HUES6 (cell line): ENCODE data around the gene SMC3.
"Not testable (repeated sequence)": the region's sequence is repeated elsewhere in the genome, so short reads cannot be mapped to it uniquely, and the experiment has no call there.

Experiments used
- H3K27ac ChIP-seq: 2 replicates; pipeline ENCODE4 v1.7.0; 2013; ENCODE audit warnings: low read depth, mild to moderate bottlenecking, low read length, inconsistent platforms
- H3K27me3 ChIP-seq: 2 replicates; pipeline ENCODE4 v1.6.1; 2013; ENCODE audit warnings: low read length; ENCODE audit not compliant: control insufficient read depth, insufficient read depth
- H3K36me3 ChIP-seq: 2 replicates; pipeline ENCODE4 v1.6.1; 2013; ENCODE audit warnings: low read length; ENCODE audit not compliant: control insufficient read depth, insufficient read depth
- H3K4me1 ChIP-seq: 2 replicates; pipeline ENCODE4 v1.6.1; 2013; ENCODE audit warnings: low read length; ENCODE audit not compliant: control insufficient read depth, insufficient read depth
- H3K4me3 ChIP-seq: 2 replicates; pipeline ENCODE4 v1.5.1; 2013; ENCODE audit warnings: low read depth, low read length
- H3K9ac ChIP-seq: one replicate; pipeline ENCODE4 v1.6.1; 2013; ENCODE audit warnings: mild to moderate bottlenecking, low read length
- H3K9me3 ChIP-seq: 2 replicates; pipeline ENCODE4 v1.6.1; 2013; ENCODE audit warnings: low read depth, low read length; ENCODE audit not compliant: control insufficient read depth, insufficient read depth

SMC3 gene

DNA sequence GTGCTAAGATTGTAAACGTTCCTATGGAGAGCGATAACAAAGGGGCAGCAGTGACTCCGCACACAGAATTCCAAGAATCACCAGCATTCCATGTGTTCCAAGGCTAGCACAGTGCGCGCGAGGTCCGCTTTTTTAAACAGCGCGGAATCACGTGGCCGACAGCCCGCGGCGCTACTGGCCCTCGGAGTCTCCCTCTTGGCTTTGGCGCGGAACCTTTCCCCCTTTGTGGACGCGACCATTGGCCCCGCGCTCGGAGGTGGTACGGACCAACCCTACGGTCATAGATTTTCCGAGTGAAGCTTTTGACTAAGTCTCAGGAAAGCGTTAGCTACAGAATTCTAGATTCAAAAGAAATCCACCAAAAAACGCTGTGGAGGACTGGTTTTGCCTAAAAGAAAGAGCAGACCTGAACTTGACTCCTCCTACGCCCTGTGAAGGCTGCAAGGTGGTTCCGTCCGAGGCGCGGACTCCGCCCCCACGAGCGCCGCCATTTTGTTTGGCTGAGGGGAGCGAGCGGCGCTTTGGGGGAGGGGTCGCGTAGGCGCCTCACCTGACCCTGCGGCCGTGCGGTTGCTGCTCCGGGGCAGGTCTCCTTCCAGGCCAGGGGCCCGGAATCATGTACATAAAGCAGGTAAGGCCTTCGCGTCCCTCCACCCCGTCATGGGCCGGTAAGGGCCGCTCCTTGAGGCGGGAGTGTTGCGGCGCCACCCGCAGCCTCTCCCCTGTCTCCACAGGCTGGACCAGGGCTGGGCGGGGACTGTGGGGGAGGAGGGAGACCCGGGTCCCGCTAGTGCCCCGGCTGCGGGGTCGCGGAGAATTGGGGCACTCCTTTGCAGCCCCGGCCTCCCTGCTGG is at the start of gene SMC3:
SMC3 (plus strand) TSS at position 495 of the 854 bp plus-strand sequence; CDS start at position 617, 122 bp downstream.
- H3K4me1 ChIP-seq, result 0 out of 2 replicates have a peak, but pooled peaks cover 3% of the 10 kb centered on the region
- peaks cover 19% of the 10 kb centered on the region for H3K36me3 ChIP-seq
- peak within 1 kb of the TSS; percentile 85 for H3K4me3 ChIP-seq
- no peaks in the 10 kb centered on the region for H3K27me3 ChIP-seq
- peak within 1 kb of the TSS; percentile 99 for H3K27ac ChIP-seq
- no peaks in the 10 kb centered on the region for H3K9me3 ChIP-seq
- peak within 1 kb of the TSS; percentile 93 for H3K9ac ChIP-seq

- Histone ChIP-seq H3K9me3 (no peaks in the 10 kb centered on the region), H3K4me3 (no peak overlapping the region), H3K9ac (no peak overlapping the region), H3K36me3 (no peaks in the 10 kb centered on the region), H3K4me1 (peaks cover 15% of the 10 kb centered on the region), H3K27me3 (no peaks in the 10 kb centered on the region), H3K27ac (no peak overlapping the region)
Observed at GRCh38 chr10:110522365-110522988, 45.0 kb upstream of the SMC3 start.

GRCh38 chr10:110523736-110524135 is 43.8 kb upstream of the SMC3 start:
- Histone ChIP-seq H3K4me1 (peaks cover 26% of the 10 kb centered on the region), H3K27me3 (no peaks in the 10 kb centered on the region), H3K9ac (no peak overlapping the region), H3K27ac (no peak overlapping the region), H3K4me3 (no peak overlapping the region), H3K36me3 (no peaks in the 10 kb centered on the region), H3K9me3 (no peaks in the 10 kb centered on the region)

DNA sequence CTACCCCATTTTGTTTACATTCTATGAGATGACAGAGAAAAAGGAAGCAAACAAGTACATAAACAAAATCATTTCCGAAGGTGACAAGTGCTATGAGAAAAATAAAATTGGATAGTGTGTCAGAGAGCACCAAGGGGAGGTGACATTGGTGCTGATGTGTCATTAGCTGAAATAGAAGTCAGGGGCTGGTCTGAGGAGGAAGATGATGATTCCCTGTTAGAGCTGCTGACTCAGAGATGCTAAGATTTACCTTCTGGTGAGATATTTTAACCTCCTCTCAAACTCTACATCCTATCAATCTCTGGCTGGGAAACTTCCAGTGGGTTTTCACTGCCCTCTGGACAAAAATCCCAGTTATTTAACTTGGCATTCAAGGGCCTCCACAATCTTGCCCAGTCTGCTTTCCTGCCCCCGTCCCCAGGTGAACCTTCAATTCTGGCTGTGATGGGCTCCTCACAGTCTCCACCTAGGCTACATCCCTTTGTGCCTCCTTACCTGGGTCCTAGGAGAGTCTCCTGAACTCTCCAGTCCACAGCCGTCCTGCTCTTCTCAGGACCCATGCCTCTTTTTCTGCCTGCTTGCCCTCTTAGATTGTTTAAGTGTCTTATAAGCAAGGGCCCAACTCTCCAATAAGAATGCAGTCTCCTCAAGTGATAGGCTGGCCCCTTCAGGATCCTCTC is 43.2 kb upstream of the SMC3 start:
- Histone ChIP-seq H3K27ac (no peak overlapping the region), H3K4me1 (peaks cover 32% of the 10 kb centered on the region), H3K27me3 (no peaks in the 10 kb centered on the region), H3K9me3 (no peaks in the 10 kb centered on the region), H3K9ac (no peak overlapping the region), H3K36me3 (no peaks in the 10 kb centered on the region), H3K4me3 (no peak overlapping the region)

- Histone ChIP-seq H3K36me3 (no peaks in the 10 kb centered on the region), H3K9ac (no peak overlapping the region), H3K4me3 (no peak overlapping the region), H3K27me3 (no peaks in the 10 kb centered on the region), H3K9me3 (no peaks in the 10 kb centered on the region), H3K4me1 (peaks cover 37% of the 10 kb centered on the region), H3K27ac (no peak overlapping the region)
Observed at GRCh38 chr10:110524859-110525232, 42.6 kb upstream of the SMC3 start.

- H3K4me1 ChIP-seq, result peaks cover 40% of the 10 kb centered on the region
- H3K9ac ChIP-seq, result no peak overlapping the region
- no peak overlapping the region for H3K4me3 ChIP-seq
- no peaks in the 10 kb centered on the region for H3K9me3 ChIP-seq
- H3K36me3 ChIP-seq, result no peaks in the 10 kb centered on the region
- no peaks in the 10 kb centered on the region for H3K27me3 ChIP-seq
- H3K27ac ChIP-seq, result no peak overlapping the region
Observed at GRCh38 chr10:110525349-110526260, 41.9 kb upstream of the SMC3 start.

DNA sequence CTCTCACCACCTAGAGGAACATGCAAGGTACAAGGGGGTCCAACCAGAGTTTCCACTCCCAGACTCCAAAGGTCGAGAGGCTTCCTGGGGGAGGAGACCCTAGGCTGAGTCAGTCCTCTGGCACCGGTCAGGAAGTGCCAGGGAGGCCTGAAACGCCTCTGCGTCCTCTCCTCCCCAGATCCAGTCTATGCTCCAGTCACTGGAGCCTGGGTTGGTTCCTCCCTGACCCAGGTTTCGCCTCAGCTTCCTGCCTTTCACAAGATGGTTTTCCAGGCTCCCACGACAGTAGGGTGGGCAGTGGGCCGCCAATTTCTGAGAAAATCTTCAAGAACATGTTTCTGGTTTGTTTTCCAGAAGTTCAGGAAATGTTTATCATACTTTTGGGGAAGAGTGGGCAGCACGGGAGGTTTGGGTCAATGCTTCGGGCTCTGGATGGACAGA is 39.7 kb upstream of the SMC3 start:
- H3K9ac ChIP-seq, result no peak overlapping the region
- H3K9me3 ChIP-seq, result no peaks in the 10 kb centered on the region
- H3K27me3 ChIP-seq, result no peaks in the 10 kb centered on the region
- H3K4me3 ChIP-seq, result no peak overlapping the region
- no peak overlapping the region; the same call in 1 of the 2 replicates for H3K27ac ChIP-seq
- H3K36me3 ChIP-seq, result no peaks in the 10 kb centered on the region
- H3K4me1 ChIP-seq, result peaks cover 45% of the 10 kb centered on the region

DNA sequence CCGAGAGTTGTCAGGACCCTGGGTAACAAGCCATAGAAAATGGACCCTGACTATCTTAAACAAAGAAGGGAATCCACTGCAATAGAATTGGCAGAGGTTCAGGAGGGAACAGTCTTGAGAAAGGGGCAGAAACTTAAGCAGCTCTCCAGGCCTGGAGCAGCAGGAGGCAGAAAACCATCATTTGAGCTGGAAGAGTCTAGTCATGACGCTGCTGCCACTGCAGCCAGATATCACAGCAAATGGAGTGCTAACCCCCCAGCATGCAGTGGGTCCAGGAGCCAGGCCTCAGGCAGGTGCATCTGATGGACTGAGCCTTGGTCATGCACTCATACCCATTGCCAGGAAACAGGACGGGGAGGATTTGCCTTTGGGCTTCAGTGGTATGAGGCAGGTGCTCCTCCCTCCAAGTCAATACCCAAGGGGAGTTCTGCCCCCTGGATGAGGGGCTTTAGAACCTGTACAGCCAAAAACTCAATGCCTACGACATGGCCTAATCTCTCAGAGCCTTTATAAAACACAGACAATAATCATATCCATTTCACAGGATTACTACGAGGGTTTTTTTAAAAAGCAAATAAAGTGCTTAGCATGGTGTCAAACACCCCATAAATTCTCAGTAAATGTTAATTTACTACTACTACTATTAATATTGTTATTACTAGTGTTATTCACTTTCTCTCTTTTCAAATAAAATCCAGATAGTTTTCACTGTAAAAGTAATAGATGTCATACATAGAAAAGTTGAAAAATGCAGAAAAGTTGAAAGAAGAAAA is 39.1 kb upstream of the SMC3 start:
- H3K27ac ChIP-seq, result peak overlapping the region; percentile 50
- peak overlapping the region; percentile 81 for H3K9ac ChIP-seq
- H3K9me3 ChIP-seq, result no peaks in the 10 kb centered on the region
- no peaks in the 10 kb centered on the region for H3K36me3 ChIP-seq
- H3K27me3 ChIP-seq, result no peaks in the 10 kb centered on the region
- no peak overlapping the region for H3K4me3 ChIP-seq
- peaks cover 47% of the 10 kb centered on the region for H3K4me1 ChIP-seq

GRCh38 chr10:110528997-110529524 is 38.4 kb upstream of the SMC3 start:
- not testable (repeated sequence) for H3K27me3 ChIP-seq, H3K36me3 ChIP-seq, H3K9me3 ChIP-seq
- Histone ChIP-seq H3K4me1 (peaks cover 44% of the 10 kb centered on the region), H3K4me3 (peak overlapping the region; percentile 34; the same call in 1 of the 2 replicates), H3K9ac (peak overlapping the region; percentile 81), H3K27ac (peak overlapping the region; percentile 50)
